B cell (primary cell): ENCODE data around the gene IMMP2L. TPM values are rescaled to one million over a fixed set of nuclear protein-coding genes. Genes with fewer than 3 reads are reported as not detected.
"Not testable (repeated sequence)": the region's sequence is repeated elsewhere in the genome, so short reads cannot be mapped to it uniquely, and the experiment has no call there.

Source experiments
- ATAC-seq: fragments of 200-7000 bp; cut with Tn5 transposase; one replicate; pipeline ENCODE4 v1.10.0; 2021; ENCODE audit warnings: low read depth, mild to moderate bottlenecking, moderate number of reproducible peaks, moderate library complexity
- CTCF ChIA-PET: fragments of 350-600 bp; sonication (Branson Sonifier 250); formaldehyde crosslinking; loops from one replicate; lab custom pipeline; 2021; ENCODE audit warnings: antibody characterized with exemption, inconsistent platforms; lab: Charles Lee
- POLR2A ChIA-PET: fragments of 350-600 bp; sonication (Branson Sonifier 250); formaldehyde crosslinking; loops from one replicate; lab custom pipeline; 2021; ENCODE audit warnings: antibody characterized with exemption; lab: Charles Lee
- DNase-seq: peaks from one replicate; pipeline ENCODE4 v3.0.0; 2013
- H2AFZ ChIP-seq: 2 replicates; pipeline ENCODE4 v1.6.1; 2012; ENCODE audit warnings: mild to moderate bottlenecking, low read depth, low read length; ENCODE audit not compliant: insufficient read depth, poor library complexity, severe bottlenecking
- H3K27ac ChIP-seq, 2 donors: 1 replicate in 1 of 2; 2 replicates in 1 of 2; pipeline ENCODE4 v1.5.1; 2012 to 2013; ENCODE audit warnings: low read length in 2 of 2, mild to moderate bottlenecking in 2 of 2, moderate library complexity in 1 of 2
- H3K27me3 ChIP-seq, 4 experiments: fragments of 200-600 bp in 1 of 4; sonication (generic) in 1 of 4; replicated peaks in 1 of 4; 1 replicate in 2 of 4; 2 replicates in 2 of 4; pipeline versions ENCODE4 v1.6.1 to v1.7.0; 2013 to 2016; ENCODE audit warnings: low read length in 3 of 4, mild to moderate bottlenecking in 2 of 4, mixed read lengths in 1 of 4, moderate library complexity in 1 of 4; ENCODE audit not compliant: insufficient read depth in 4 of 4, control insufficient read depth in 3 of 4; ENCODE audit errors: control extremely low read depth in 1 of 4
- H3K36me3 ChIP-seq, 2 experiments: replicated peaks in 1 of 2; 1 replicate in 1 of 2; 2 replicates in 1 of 2; pipeline versions ENCODE4 v1.6.1 to v1.7.1; 2013; ENCODE audit warnings: low read length in 1 of 2; ENCODE audit not compliant: insufficient read depth in 2 of 2, control insufficient read depth in 1 of 2; ENCODE audit errors: control extremely low read depth in 1 of 2, extremely low read depth in 1 of 2
- H3K4me1 ChIP-seq, 2 donors: fragments of 200-600 bp in 1 of 2; sonication (generic) in 1 of 2; 1 replicate in 1 of 2; 2 replicates in 1 of 2; pipeline versions ENCODE4 v1.5.1 to v1.6.1; 2013 to 2017; ENCODE audit warnings: low read length in 2 of 2; ENCODE audit not compliant: control insufficient read depth in 2 of 2, insufficient read depth in 2 of 2
- H3K4me2 ChIP-seq: replicated peaks from 2 replicates; pipeline ENCODE3; 2012; ENCODE audit warnings: mild to moderate bottlenecking, low read depth, low read length; ENCODE audit not compliant: poor library complexity, severe bottlenecking
- H3K4me3 ChIP-seq, 5 experiments: fragments of 200-600 bp in 1 of 5; sonication (generic) in 1 of 5; 1 replicate in 3 of 5; 2 replicates in 2 of 5; pipeline versions ENCODE4 v1.5.1 to v1.7.0; 2011 to 2016; ENCODE audit warnings: low read length in 4 of 5, mild to moderate bottlenecking in 4 of 5, low read depth in 2 of 5, control low read depth in 1 of 5, moderate library complexity in 1 of 5; ENCODE audit not compliant: insufficient read depth in 1 of 5; ENCODE audit errors: control extremely low read depth in 1 of 5, extremely low read depth in 1 of 5
- H3K79me2 ChIP-seq: fragments of 200-600 bp; sonication (generic); one replicate; pipeline ENCODE4 v1.6.0; 2016; ENCODE audit warnings: low read length; ENCODE audit not compliant: control insufficient read depth, insufficient read depth
- H3K9ac ChIP-seq: fragments of 200-600 bp; sonication (generic); 2 replicates; pipeline ENCODE4 v1.6.1; 2017; ENCODE audit warnings: mild to moderate bottlenecking, low read length, moderate library complexity
- H3K9me3 ChIP-seq, 3 donors: one replicate each; pipeline versions ENCODE4 v1.6.1 to v1.7.1; 2013; ENCODE audit warnings: low read length in 2 of 3; ENCODE audit not compliant: control insufficient read depth in 2 of 3, insufficient read depth in 1 of 3; ENCODE audit errors: control extremely low read depth in 1 of 3
- H4K20me1 ChIP-seq: 2 replicates; pipeline ENCODE4 v1.6.0; 2012; ENCODE audit warnings: mild to moderate bottlenecking, low read length; ENCODE audit not compliant: insufficient read depth, control insufficient read depth, poor library complexity, severe bottlenecking
- H3K27ac Mint-ChIP-seq: one replicate; pipeline ENCODE4 v1.8.0; 2021; ENCODE audit warnings: mixed read lengths
- H3K27me3 Mint-ChIP-seq: one replicate; pipeline ENCODE4 v1.8.0; 2021; ENCODE audit warnings: mixed read lengths
- H3K4me1 Mint-ChIP-seq: one replicate; pipeline ENCODE4 v1.8.0; 2021; ENCODE audit warnings: mixed read lengths
- H3K4me3 Mint-ChIP-seq: one replicate; pipeline ENCODE4 v1.8.0; 2021; ENCODE audit warnings: mixed read lengths
- H3K9me3 Mint-ChIP-seq: one replicate; pipeline ENCODE4 v1.8.0; 2022; ENCODE audit warnings: mixed read lengths; ENCODE audit not compliant: insufficient read depth
- CTCF ChIP-seq: fragments of 200-600 bp; IDR thresholded peaks from one replicate; pipeline ENCODE4 v1.8.0; 2022; ENCODE audit warnings: antibody characterized with exemption, mild to moderate bottlenecking
- EZH2 ChIP-seq: IDR thresholded peaks from 2 replicates; pipeline ENCODE4 v1.6.1; 2012; ENCODE audit warnings: borderline replicate concordance, low read depth, mild to moderate bottlenecking, moderate library complexity, low read length; ENCODE audit not compliant: insufficient read depth, poor library complexity, severe bottlenecking
- WGBS: methylation state at CpG from one replicate; pipeline ENCODE4 v1.1.5; 2013; ENCODE audit warnings: missing lambda C conversion rate; ENCODE audit not compliant: insufficient coverage; 5-methylcytosine and 5-hydroxymethylcytosine counted together
- intact Hi-C: fragments of 100-400 bp; cut with micrococcal nuclease; formaldehyde crosslinking; loops from one replicate; pipeline ENCODE4 v1.10.0; 2022
- polyA plus RNA-seq: library from polyadenylated mRNA; depleted of rRNA; stranded (reverse); fragments of >200 nt; gene quantifications from 2 replicates; pipeline ENCODE4 v1.2.3, GENCODE V29; 2012
- total RNA-seq, 2 donors: library from RNA; stranded (reverse); fragments of 120-200 nt in 1 of 2; gene quantifications; 1 replicate in 1 of 2; 2 replicates in 1 of 2; pipeline versions ENCODE4 v1.2.3 to v1.2.4, GENCODE V29; 2013 to 2022

IMMP2L gene
- total and polyA plus RNA-seq, 2 donors (not counting 1 experiment from before 2014, with no cell fraction given): 3.8 to 34.2 TPM

- H3K9me3 Mint-ChIP-seq: peaks cover 13% of the 10 kb centered on the region
- ChIA-PET POLR2A (no interaction called here), CTCF (no interaction called here)
- H3K9me3 ChIP-seq: peaks cover 0 to 12% (median 3%) of the 10 kb centered on the region in 3 donors
- intact Hi-C loops: no loop called here
- H3K9ac ChIP-seq: no peak overlapping the region
- H3K4me1 Mint-ChIP-seq: no peaks in the 10 kb centered on the region
- no peaks in the 10 kb centered on the region for H4K20me1 ChIP-seq
- H3K4me3 Mint-ChIP-seq: no peak overlapping the region
- no peaks in the 10 kb centered on the region for H3K4me1 ChIP-seq
- WGBS: 95% methylated on average over 3 of the region's 5 CpGs
- no peak overlapping the region for H2AFZ ChIP-seq
- DNase-seq (no peak), ATAC-seq (no peak)
- H3K27me3 ChIP-seq: no peaks in the 10 kb centered on the region
- H3K36me3 ChIP-seq: no peaks in the 10 kb centered on the region
- no peak overlapping the region for H3K4me3 ChIP-seq
- H3K27ac Mint-ChIP-seq: no peak overlapping the region
- H3K79me2 ChIP-seq: no peaks in the 10 kb centered on the region
- no peak overlapping the region for H3K27ac ChIP-seq
- no peak for TF ChIP-seq EZH2
- TF ChIP-seq CTCF: no peak
- H3K4me2 ChIP-seq: no peak overlapping the region
- H3K27me3 Mint-ChIP-seq: no peaks in the 10 kb centered on the region
Observed at GRCh38 chr7:110669410-110669809, 892.9 kb downstream of the IMMP2L start.

GRCh38 chr7:110664803-110665202 lies 897.5 kb downstream of the IMMP2L start:
- H3K9ac ChIP-seq: no peak overlapping the region
- intact Hi-C loops: no loop called here
- H3K9me3 Mint-ChIP-seq: peaks cover 10% of the 10 kb centered on the region
- ChIA-PET CTCF (no interaction called here), POLR2A (no interaction called here)
- H3K4me3 ChIP-seq: no peak overlapping the region
- no peak for ATAC-seq
- DNase-seq: no peak
- no peak overlapping the region for H2AFZ ChIP-seq
- no peaks in the 10 kb centered on the region for H3K27me3 ChIP-seq
- H3K79me2 ChIP-seq: no peaks in the 10 kb centered on the region
- H3K4me1 ChIP-seq: no peaks in the 10 kb centered on the region
- no peaks in the 10 kb centered on the region for H4K20me1 ChIP-seq
- no peak overlapping the region for H3K4me3 Mint-ChIP-seq
- H3K9me3 ChIP-seq: peaks cover 0 to 17% (median 0%) of the 10 kb centered on the region in 3 donors
- TF ChIP-seq EZH2 (no peak), CTCF (no peak)
- H3K4me2 ChIP-seq: no peak overlapping the region
- no peaks in the 10 kb centered on the region for H3K27me3 Mint-ChIP-seq
- H3K27ac Mint-ChIP-seq: no peak overlapping the region
- no CpG with 5 or more reads among the region's 4 CpGs for WGBS
- no peak overlapping the region for H3K27ac ChIP-seq
- H3K4me1 Mint-ChIP-seq: no peaks in the 10 kb centered on the region
- no peaks in the 10 kb centered on the region for H3K36me3 ChIP-seq

GRCh38 chr7:110660637-110661036 lies 901.7 kb downstream of the IMMP2L start:
- H3K4me1 Mint-ChIP-seq, DNase-seq, H3K4me3 ChIP-seq, H3K27me3 Mint-ChIP-seq, H3K27me3 ChIP-seq, H3K9ac ChIP-seq, H3K4me2 ChIP-seq, intact Hi-C loops, POLR2A ChIA-PET, H2AFZ ChIP-seq, H3K4me3 Mint-ChIP-seq, CTCF ChIA-PET, H4K20me1 ChIP-seq, H3K27ac Mint-ChIP-seq, H3K79me2 ChIP-seq, H3K4me1 ChIP-seq, H3K36me3 ChIP-seq, ATAC-seq, H3K27ac ChIP-seq: not testable (repeated sequence)
- peaks cover 19% of the 10 kb centered on the region for H3K9me3 Mint-ChIP-seq
- WGBS: 89% methylated on average over 5 of the region's 7 CpGs
- H3K9me3 ChIP-seq: peaks cover 0 to 13% (median 0%) of the 10 kb centered on the region in 3 donors
